Measurements from ENCODE around the gene SPAG5.

Gene SPAG5

GRCh38 chr17:28641579-28641978 is 42.8 kb upstream of the SPAG5 start:
- DNase-seq, result no peak
- TF ChIP-seq CTCF (IDR thresholded peaks at IDR 0.05; ENCODE audit: low read depth, low read length), result no peak
- H3K4me3 ChIP-seq (ENCODE audit: low read depth, low read length), result no peak overlapping the region

GRCh38 chr17:28635506-28635905 is 36.7 kb upstream of the SPAG5 start:
- no peak for TF ChIP-seq CTCF (IDR thresholded peaks at IDR 0.05; ENCODE audit: low read depth, low read length)
- Histone ChIP-seq H3K27me3 (ENCODE audit: insufficient read depth, low read depth, severe bottlenecking) (no peaks in the 10 kb centered on the region), H3K27ac (no peak overlapping the region), H3K36me3 (peaks cover 95% of the 10 kb centered on the region), H3K4me3 (ENCODE audit: low read depth, low read length) (no peak overlapping the region), H3K9me3 (ENCODE audit: severe bottlenecking) (no peaks in the 10 kb centered on the region)
- no peak for DNase-seq

More at GRCh38 chr17:28641579-28641978, 42.8 kb upstream of the SPAG5 start:
- Histone ChIP-seq H3K27me3 (ENCODE audit: insufficient read depth, low read depth, severe bottlenecking) (no peaks in the 10 kb centered on the region), H3K27ac (no peak overlapping the region), H3K9me3 (ENCODE audit: severe bottlenecking) (no peaks in the 10 kb centered on the region), H3K36me3 (peaks cover 69% of the 10 kb centered on the region)

- TF ChIP-seq CTCF (IDR thresholded peaks at IDR 0.05; ENCODE audit: low read depth, low read length), result no peak
- Histone ChIP-seq H3K4me3 (ENCODE audit: low read depth, low read length) (no peak overlapping the region), H3K27me3 (ENCODE audit: insufficient read depth, low read depth, severe bottlenecking) (no peaks in the 10 kb centered on the region), H3K36me3 (peaks cover 92% of the 10 kb centered on the region), H3K9me3 (ENCODE audit: severe bottlenecking) (no peaks in the 10 kb centered on the region), H3K27ac (no peak overlapping the region)
- DNase-seq, result no peak
Measured at GRCh38 chr17:28634206-28634865, 35.5 kb upstream of the SPAG5 start.

- no peak for DNase-seq
- TF ChIP-seq CTCF (IDR thresholded peaks at IDR 0.05; ENCODE audit: low read depth, low read length), result no peak
- Histone ChIP-seq H3K36me3 (peaks cover 71% of the 10 kb centered on the region), H3K27me3 (ENCODE audit: insufficient read depth, low read depth, severe bottlenecking) (no peaks in the 10 kb centered on the region), H3K9me3 (ENCODE audit: severe bottlenecking) (no peaks in the 10 kb centered on the region), H3K4me3 (ENCODE audit: low read depth, low read length) (no peak overlapping the region), H3K27ac (0 out of 2 replicates have a peak overlapping the region, but pooled peaks have one; percentile 19)
Measured at GRCh38 chr17:28626818-28627217, 28.0 kb upstream of the SPAG5 start.

- Histone ChIP-seq H3K4me3 (ENCODE audit: low read depth, low read length) (no peak overlapping the region), H3K9me3 (ENCODE audit: severe bottlenecking) (no peaks in the 10 kb centered on the region), H3K36me3 (peaks cover 69% of the 10 kb centered on the region), H3K27ac (no peak overlapping the region), H3K27me3 (ENCODE audit: insufficient read depth, low read depth, severe bottlenecking) (no peaks in the 10 kb centered on the region)
- TF ChIP-seq CTCF (IDR thresholded peaks at IDR 0.05; ENCODE audit: low read depth, low read length), result no peak
- DNase-seq, result no peak
Measured at GRCh38 chr17:28624148-28624547, 25.3 kb upstream of the SPAG5 start.

GRCh38 chr17:28623696-28624095 is 24.9 kb upstream of the SPAG5 start:
- Histone ChIP-seq H3K4me3 (ENCODE audit: low read depth, low read length) (no peak overlapping the region), H3K27ac (no peak overlapping the region), H3K27me3 (ENCODE audit: insufficient read depth, low read depth, severe bottlenecking) (no peaks in the 10 kb centered on the region), H3K36me3 (peaks cover 71% of the 10 kb centered on the region), H3K9me3 (ENCODE audit: severe bottlenecking) (no peaks in the 10 kb centered on the region)
- no peak for TF ChIP-seq CTCF (IDR thresholded peaks at IDR 0.05; ENCODE audit: low read depth, low read length)
- no peak for DNase-seq

Data from WERI-Rb-1 (cell line).